HepG2 (cell line): ENCODE data around the gene ARHGAP33. TPM values are rescaled to one million over a fixed set of nuclear protein-coding genes. Genes with fewer than 3 reads are reported as not detected.
A peak's percentile ranks its signal among the peaks of the same experiment; 100 is the strongest.

ENCODE experiments used
- ATM ChIP-seq: fragments of 450-650 bp; IDR thresholded peaks from 2 replicates; pipeline ENCODE4 v1.7.1; 2017; ENCODE audit warnings: mild to moderate bottlenecking, borderline replicate concordance
- GABPA ChIP-seq, 2 experiments: IDR thresholded peaks; 2 replicates each; pipeline ENCODE4 v1.6.1; 2011 to 2016; ENCODE audit warnings: low read depth in 2 of 2, low read length in 1 of 2, missing biosample characterization in 1 of 2, missing genetic modification characterization in 1 of 2
- HDAC6 ChIP-seq: fragments of 200-600 bp; sonication (generic); IDR thresholded peaks from 2 replicates; pipeline ENCODE4 v1.7.0; 2017; ENCODE audit warnings: mild to moderate bottlenecking, antibody characterized with exemption, low read length, low read depth
- IRX3 ChIP-seq: sonication (generic); formaldehyde crosslinking; IDR thresholded peaks from 2 replicates; pipeline ENCODE4 v1.8.1; 2023; ENCODE audit warnings: mild to moderate bottlenecking, low read depth, missing genetic modification reagents, borderline replicate concordance
- MAZ ChIP-seq, 2 experiments: sonication (generic) in 1 of 2; formaldehyde crosslinking in 1 of 2; IDR thresholded peaks; 2 replicates each; pipeline versions ENCODE4 v1.5.0 to v1.6.1; 2012 to 2020; ENCODE audit warnings: low read depth in 2 of 2, mild to moderate bottlenecking in 2 of 2, borderline replicate concordance in 1 of 2, improper control_type of control experiment in 1 of 2, low read length in 1 of 2, missing genetic modification reagents in 1 of 2, moderate library complexity in 1 of 2
- NFKB2 ChIP-seq: sonication (generic); formaldehyde crosslinking; IDR thresholded peaks from 2 replicates; pipeline ENCODE4 v1.4.0; 2020; ENCODE audit warnings: missing genetic modification reagents, borderline replicate concordance
- PCBP2 ChIP-seq: fragments of 200-400 bp; formaldehyde crosslinking; optimal IDR thresholded peaks from 2 replicates; pipeline ENCODE3; 2018; ENCODE audit warnings: low read length, low read depth; ENCODE audit not compliant: poor library complexity, severe bottlenecking
- PHF20 ChIP-seq: sonication (generic); formaldehyde crosslinking; IDR thresholded peaks from 2 replicates; pipeline ENCODE4 v1.5.0; 2020; ENCODE audit warnings: mild to moderate bottlenecking, missing genetic modification reagents
- ZFAT ChIP-seq: sonication (generic); formaldehyde crosslinking; conservative IDR thresholded peaks from 2 replicates; pipeline ENCODE4 v1.8.1; 2023; ENCODE audit warnings: missing genetic modification reagents, inconsistent platforms
- ZFX ChIP-seq: sonication (generic); formaldehyde crosslinking; IDR thresholded peaks from 2 replicates; pipeline ENCODE4 v1.4.0; 2020; ENCODE audit warnings: mild to moderate bottlenecking, low read depth, missing genetic modification reagents, moderate library complexity
- ZNF124 ChIP-seq: sonication (generic); formaldehyde crosslinking; IDR thresholded peaks from 2 replicates; pipeline ENCODE4 v1.4.0; 2020; ENCODE audit warnings: missing genetic modification reagents
- ZNF20 ChIP-seq: sonication (generic); formaldehyde crosslinking; IDR thresholded peaks from 2 replicates; pipeline ENCODE4 v1.4.0; 2020; ENCODE audit warnings: mild to moderate bottlenecking, moderate library complexity, missing genetic modification reagents
- ZNF598 ChIP-seq: sonication (generic); formaldehyde crosslinking; IDR thresholded peaks from 2 replicates; pipeline ENCODE4 v1.5.1; 2020; ENCODE audit warnings: mild to moderate bottlenecking, missing genetic modification reagents, borderline replicate concordance
- ZNF607 ChIP-seq: sonication (generic); formaldehyde crosslinking; IDR thresholded peaks from 2 replicates; pipeline ENCODE4 v1.5.1; 2020; ENCODE audit warnings: missing genetic modification reagents, mild to moderate bottlenecking, borderline replicate concordance
- ZNF713 ChIP-seq: sonication (generic); formaldehyde crosslinking; IDR thresholded peaks from 2 replicates; pipeline ENCODE4 v1.4.0; 2020; ENCODE audit warnings: mild to moderate bottlenecking, missing genetic modification reagents
- ZSCAN12 ChIP-seq: sonication (generic); formaldehyde crosslinking; IDR thresholded peaks from 2 replicates; pipeline ENCODE4 v1.9.0; 2021; ENCODE audit warnings: mild to moderate bottlenecking, missing genetic modification reagents
- polyA plus RNA-seq, 8 experiments: library from polyadenylated mRNA; depleted of rRNA in 3 of 8; stranded (reverse) in 7 of 8; unstranded in 1 of 8; fragments of >200 nt; fragmentation: Illumina TruSeq in 4 of 8; extraction: Trizol in 4 of 8; gene quantifications; 2 replicates each; pipeline versions ENCODE4 v1.2.1 to v1.2.3, GENCODE V29; 2011 to 2016; ENCODE audit warnings: low read depth in 4 of 8, missing spikeins in 1 of 8, mixed read lengths in 1 of 8; ENCODE audit not compliant: insufficient read depth in 1 of 8
- total RNA-seq, 5 experiments: library from RNA; depleted of rRNA; stranded (reverse); fragments of >200 nt; fragmentation: Illumina TruSeq; extraction: Trizol; gene quantifications; 2 replicates each; pipeline ENCODE4 v1.2.3, GENCODE V29; 2016; ENCODE audit warnings: low read depth in 1 of 5
- TF ChIP-seq, protein P1 (sequence below): sonication (generic); formaldehyde crosslinking; IDR thresholded peaks from 2 replicates; pipeline ENCODE4 v1.5.0; 2020; ENCODE audit warnings: mild to moderate bottlenecking, low read depth, missing genetic modification reagents, borderline replicate concordance
- TF ChIP-seq, protein P2 (sequence below): sonication (generic); formaldehyde crosslinking; IDR thresholded peaks from 2 replicates; pipeline ENCODE4 v1.8.0; 2022; ENCODE audit warnings: low read depth, missing genetic modification reagents
- TF ChIP-seq, protein P3 (sequence below): sonication (generic); formaldehyde crosslinking; IDR thresholded peaks from 2 replicates; pipeline ENCODE4 v1.5.0; 2020; ENCODE audit warnings: mild to moderate bottlenecking, missing genetic modification reagents
- TF ChIP-seq, protein P4 (sequence below): sonication (generic); formaldehyde crosslinking; IDR thresholded peaks from 2 replicates; pipeline ENCODE4 v1.4.0; 2020; ENCODE audit warnings: mild to moderate bottlenecking, missing genetic modification reagents
- TF ChIP-seq, protein P5 (sequence below): sonication (generic); formaldehyde crosslinking; IDR thresholded peaks from 2 replicates; pipeline ENCODE4 v1.4.0; 2020; ENCODE audit warnings: missing genetic modification reagents; ENCODE audit errors: not compliant biosample characterization

ARHGAP33 gene
- total and polyA plus RNA-seq, 2 of the 13 experiments (the other 11 are each of a cell fraction or from before 2014, with no cell fraction given), result 1.3 to 2.7 TPM

DNA sequence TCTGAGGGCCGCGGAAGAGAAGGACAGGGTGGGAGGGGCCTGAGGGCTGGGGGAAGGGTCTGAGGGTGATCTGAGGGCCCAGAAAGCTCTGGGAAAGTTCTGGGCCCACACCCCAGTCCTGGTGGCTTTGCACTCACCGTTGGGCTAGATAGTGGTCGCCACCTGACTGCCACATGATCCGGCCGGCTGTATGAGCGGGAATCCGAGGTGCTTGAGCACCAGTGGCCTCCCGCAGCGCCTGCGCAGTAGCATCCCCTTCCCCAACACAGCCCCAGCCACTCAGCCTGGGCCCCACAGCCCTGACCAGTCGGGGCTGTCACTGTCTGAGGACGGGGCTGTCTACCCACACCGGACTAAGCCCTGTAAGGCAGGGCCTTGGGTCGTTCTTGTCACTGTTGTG lies 22.3 kb downstream of the ARHGAP33 start (continued):
- no peak for TF ChIP-seq PHF20 (CRISPR knock-in tag)
- no peak for TF ChIP-seq ZFAT (CRISPR knock-in tag)
- no peak for TF ChIP-seq ZNF20 (CRISPR knock-in tag)
- peak; percentile 44 for TF ChIP-seq ZFX (CRISPR knock-in tag)
- TF ChIP-seq, protein P1, sequence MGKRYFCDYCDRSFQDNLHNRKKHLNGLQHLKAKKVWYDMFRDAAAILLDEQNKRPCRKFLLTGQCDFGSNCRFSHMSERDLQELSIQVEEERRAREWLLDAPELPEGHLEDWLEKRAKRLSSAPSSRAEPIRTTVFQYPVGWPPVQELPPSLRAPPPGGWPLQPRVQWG, result no peak
- no peak for TF ChIP-seq ZSCAN12 (CRISPR knock-in tag)
- TF ChIP-seq, protein P2, sequence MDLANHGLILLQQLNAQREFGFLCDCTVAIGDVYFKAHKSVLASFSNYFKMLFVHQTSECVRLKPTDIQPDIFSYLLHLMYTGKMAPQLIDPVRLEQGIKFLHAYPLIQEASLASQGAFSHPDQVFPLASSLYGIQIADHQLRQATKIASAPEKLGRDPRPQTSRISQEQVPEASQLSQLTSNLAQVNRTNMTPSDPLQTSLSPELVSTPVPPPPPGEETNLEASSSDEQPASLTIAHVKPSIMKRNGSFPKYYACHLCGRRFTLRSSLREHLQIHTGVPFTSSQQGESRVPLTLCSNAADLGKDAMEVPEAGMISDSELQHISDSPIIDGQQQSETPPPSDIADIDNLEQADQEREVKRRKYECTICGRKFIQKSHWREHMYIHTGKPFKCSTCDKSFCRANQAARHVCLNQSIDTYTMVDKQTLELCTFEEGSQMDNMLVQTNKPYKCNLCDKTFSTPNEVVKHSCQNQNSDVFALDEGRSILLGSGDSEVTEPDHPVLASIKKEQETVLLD (CRISPR knock-in tag), result no peak
- TF ChIP-seq ZNF598 (CRISPR knock-in tag), result no peak
- TF ChIP-seq MAZ (IDR thresholded peaks at IDR 0.05; ENCODE audit: borderline replicate concordance, low read depth, low read length), result no peak
- TF ChIP-seq MAZ (CRISPR knock-in tag; IDR thresholded peaks at IDR 0.05; ENCODE audit: low read depth), result no peak
- TF ChIP-seq, protein P3, sequence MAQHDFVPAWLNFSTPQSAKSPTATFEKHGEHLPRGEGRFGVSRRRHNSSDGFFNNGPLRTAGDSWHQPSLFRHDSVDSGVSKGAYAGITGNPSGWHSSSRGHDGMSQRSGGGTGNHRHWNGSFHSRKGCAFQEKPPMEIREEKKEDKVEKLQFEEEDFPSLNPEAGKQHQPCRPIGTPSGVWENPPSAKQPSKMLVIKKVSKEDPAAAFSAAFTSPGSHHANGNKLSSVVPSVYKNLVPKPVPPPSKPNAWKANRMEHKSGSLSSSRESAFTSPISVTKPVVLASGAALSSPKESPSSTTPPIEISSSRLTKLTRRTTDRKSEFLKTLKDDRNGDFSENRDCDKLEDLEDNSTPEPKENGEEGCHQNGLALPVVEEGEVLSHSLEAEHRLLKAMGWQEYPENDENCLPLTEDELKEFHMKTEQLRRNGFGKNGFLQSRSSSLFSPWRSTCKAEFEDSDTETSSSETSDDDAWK (CRISPR knock-in tag), result no peak
- no peak for TF ChIP-seq GABPA (IDR thresholded peaks at IDR 0.05; ENCODE audit: low read depth, low read length)
- no peak for TF ChIP-seq GABPA (CRISPR knock-in tag; IDR thresholded peaks at IDR 0.05; ENCODE audit: low read depth)
- TF ChIP-seq PCBP2, result no peak
- TF ChIP-seq ZNF607 (CRISPR knock-in tag), result peak; percentile 39; the same call in 1 of the 2 replicates
- TF ChIP-seq, protein P4, sequence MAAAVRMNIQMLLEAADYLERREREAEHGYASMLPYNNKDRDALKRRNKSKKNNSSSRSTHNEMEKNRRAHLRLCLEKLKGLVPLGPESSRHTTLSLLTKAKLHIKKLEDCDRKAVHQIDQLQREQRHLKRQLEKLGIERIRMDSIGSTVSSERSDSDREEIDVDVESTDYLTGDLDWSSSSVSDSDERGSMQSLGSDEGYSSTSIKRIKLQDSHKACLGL, result peak; percentile 71; the same call in 1 of the 2 replicates
- no peak for TF ChIP-seq IRX3
- TF ChIP-seq, protein P5, sequence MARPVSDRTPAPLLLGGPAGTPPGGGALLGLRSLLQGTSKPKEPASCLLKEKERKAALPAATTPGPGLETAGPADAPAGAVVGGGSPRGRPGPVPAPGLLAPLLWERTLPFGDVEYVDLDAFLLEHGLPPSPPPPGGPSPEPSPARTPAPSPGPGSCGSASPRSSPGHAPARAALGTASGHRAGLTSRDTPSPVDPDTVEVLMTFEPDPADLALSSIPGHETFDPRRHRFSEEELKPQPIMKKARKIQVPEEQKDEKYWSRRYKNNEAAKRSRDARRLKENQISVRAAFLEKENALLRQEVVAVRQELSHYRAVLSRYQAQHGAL (CRISPR knock-in tag), result no peak
- no peak for TF ChIP-seq ZNF713 (CRISPR knock-in tag)
- TF ChIP-seq NFKB2 (CRISPR knock-in tag), result peak; percentile 83; the same call in 1 of the 2 replicates
- TF ChIP-seq ATM, result no peak
- no peak for TF ChIP-seq ZNF124
- no peak for TF ChIP-seq HDAC6
